GM19043 (cell line): ENCODE data around the gene COL2A1.

Experiments used
- ATAC-seq: cut with Tn5 transposase; IDR thresholded peaks from one replicate; pipeline ENCODE4 v1.9.1; 2021; ENCODE audit warnings: low read depth; ENCODE audit not compliant: unreplicated experiment

Gene COL2A1

DNA sequence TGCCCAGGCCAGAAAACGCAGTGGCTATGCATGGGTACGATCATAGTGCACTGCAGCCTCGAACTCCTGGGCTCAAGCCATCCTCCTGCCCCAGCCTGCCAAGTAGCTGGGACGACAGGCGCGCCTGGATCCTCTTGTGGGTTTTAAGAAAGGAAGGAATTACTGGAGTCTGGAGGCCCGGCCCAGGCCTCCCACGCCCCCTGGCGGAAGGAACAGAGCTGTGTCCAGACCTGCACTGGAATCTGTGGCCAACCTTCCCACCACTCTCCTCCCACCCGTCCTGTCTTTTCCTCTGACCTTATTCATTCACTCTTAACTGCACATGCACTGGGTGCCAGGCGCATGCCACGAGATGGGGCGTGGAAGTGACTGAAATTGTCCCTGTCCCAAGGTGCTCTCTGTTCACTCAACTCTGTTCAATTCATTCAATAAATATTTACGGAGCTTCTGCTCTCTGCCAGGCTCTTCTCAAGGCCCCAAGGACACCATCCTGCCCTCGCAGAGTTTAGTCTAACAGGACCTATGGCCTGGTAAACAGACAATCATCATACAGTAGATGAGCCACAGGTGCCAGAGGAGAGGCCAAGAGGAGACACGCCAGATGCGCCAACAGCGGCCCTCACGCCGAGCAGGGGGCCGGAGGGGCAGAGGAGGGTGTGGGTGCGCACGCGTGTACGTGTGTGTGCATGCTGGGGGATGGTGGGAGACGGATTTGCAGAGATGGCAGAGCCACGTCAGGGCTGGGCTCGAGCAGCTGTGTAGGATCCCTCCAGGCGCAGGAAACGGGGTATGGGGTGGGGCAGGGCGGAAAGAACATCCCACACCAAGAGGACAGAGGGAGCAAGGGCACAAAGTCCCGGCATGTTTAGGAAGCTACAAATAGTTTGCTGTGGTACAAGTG lies 54.6 kb downstream of the COL2A1 start:
- no peak for ATAC-seq

DNA sequence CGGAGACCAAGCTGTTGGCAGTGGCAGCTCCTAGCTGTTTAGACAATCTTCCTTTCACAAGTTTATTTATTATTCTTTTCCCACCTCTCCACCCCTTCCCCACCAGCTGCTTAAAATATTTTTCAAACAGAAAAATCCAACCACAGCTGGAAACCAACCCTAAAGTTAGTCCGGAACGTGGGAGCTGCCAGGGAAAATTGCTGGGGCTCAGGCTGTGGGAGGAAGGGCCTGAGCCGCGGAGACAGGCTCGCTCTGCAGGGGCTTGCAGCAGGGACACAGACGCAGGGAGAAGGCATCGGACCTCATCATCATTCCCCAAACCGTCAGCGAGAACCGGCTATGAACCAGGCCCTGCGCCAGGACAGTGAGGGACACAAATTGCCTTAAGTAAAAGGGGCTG lies 56.9 kb downstream of the COL2A1 start:
- no peak for ATAC-seq

DNA sequence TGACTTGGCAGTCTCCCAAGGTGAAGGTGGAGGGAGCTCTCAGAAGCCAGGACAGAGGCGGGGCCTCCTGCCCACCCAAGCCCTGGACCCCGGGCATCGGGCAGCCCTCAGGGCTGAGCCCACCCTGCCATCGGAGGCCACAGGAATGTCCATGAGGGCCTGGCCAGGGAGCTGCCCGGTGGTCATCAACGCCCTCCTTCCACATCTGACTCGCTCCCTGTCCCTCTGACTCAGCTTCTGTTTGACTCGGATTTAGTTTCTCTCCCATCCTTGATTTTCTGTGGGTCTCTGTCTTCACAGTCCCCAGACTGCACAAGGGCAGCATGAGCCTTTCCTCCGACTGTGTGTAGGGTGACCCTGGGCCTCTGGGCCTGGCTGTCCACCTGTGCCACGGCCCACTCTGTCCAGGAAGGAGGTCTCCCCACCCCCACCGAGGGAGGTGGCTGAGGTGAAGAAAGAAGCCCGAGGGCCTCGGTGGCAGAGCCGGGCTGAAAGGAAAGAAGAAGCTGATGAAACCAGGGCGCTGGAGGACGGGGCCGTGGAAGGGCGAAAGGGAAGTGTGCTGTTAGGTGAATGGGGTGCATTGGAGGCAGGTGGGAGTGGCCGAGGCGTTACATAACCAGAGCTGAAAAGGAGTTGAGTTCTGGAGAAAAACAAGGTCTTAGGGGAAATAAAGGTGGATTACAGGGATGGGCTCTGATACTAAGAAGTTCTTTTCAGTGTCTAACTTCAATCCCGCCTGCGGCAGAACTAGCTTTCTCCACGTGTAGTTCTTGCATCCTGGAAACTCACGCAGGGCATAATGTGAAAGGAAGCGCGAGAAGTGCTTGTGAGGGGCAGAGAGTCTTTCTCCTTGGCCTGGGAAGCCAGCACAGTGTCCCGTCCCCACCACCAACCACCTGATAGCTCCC lies 57.6 kb downstream of the COL2A1 start:
- ATAC-seq = no peak

DNA sequence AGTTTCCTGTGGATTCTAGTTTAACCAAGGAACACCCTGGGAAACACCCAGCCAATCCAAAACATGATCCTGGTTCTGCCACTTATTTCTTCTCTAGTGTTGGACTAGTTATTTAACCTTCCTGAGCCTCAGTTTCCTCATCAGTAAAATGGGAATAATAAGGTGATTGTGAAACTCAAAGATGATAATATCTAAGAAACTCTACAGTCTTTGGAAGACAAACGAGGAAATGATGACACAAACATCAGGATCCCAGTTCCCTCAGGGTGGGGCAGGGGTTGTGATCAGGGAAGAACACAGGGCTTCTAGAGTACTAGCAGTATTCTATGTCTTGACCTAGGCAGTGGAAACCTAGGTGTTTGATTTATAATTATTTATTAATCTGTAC lies 58.9 kb downstream of the COL2A1 start:
- ATAC-seq = no peak

DNA sequence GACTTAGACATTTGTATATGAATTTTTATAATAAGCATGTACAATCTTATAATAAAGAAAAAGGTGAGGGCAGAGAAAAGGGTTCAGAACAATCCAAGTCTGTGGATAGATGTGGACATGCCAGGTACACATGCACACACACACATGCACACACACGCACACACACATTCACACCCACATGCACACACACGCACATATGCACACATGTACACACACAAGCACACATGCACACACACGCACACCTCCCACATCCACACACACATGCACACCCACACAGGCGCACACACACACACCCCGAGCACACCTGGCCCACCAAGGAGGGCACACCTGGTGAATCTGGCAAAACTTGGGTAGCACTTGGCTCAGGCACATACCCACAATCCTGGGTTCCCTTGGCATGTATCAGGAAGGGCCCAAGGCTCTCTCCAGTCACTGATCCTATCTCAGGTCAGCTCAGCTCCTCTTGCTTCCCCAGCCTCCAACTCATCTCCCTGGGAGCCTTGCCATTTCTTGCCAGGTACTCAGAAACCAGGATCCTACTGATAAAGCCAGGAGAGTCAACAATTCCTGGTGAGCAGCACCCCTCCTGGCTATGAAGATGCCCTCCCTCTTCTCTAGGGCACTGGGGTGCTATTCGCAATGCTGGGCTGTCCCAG lies 59.5 kb downstream of the COL2A1 start:
- no peak for ATAC-seq

DNA sequence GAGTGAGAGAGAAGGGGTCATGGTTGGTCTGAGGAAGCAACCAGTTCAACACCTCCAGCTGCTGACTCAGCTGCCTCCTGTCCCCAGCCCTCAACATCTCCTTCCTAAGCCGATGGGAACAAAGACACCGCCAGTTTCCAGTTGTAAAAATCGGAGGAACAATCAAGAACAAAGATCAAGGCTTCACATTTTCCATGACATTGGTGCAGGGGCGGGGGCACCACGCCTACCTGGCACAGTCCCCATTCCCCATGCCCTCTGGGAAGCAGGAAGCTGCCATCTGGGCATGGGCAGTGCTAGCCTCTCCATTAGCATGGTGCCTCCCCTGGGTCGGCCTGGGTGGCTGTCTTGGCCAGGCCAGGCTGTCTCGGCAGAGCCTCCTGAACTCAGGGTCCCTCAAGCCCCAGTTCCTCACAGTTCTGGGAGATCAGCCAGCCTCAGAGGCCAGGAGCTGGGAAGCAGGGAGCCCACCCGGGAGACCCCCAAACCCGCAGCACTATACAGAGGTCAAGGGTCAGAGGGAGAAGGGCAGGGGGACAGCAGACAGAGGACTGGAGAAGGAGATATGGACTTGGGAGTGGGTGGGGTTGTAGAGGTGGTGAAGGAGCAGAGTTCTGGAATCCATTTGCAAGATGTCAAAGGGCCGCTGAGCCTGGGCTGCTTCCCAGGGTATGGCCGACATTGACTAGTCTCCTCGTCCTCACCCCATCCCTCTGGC lies 60.5 kb downstream of the COL2A1 start:
- ATAC-seq = no peak

DNA sequence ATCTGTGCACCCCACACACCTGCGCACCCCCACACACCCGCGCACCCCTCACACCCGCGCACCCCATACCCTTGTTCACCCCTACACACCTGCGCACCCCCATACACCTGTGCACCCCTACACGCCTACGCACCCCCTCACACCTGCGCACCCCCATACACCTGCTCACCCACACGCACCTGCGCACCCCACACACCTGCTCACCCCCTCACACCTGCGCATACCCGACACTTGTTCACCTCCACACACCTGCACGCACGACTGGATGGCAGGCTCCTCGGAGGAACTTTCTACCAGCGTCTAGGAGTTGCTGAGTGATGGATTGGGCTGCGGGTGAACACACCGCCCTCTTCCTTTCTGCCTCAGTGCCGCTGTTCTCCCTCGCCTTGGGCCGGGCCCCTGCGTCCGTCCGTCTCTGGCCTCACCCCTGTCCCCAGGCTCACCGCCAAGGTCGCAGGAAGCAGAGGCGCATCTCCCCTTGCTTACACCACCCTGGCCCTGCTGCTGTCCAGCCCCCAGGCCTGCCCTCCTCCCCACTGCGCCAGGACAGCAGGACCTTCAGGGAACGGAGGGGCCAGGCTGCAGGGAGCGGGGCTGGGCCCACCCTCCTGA lies 61.6 kb downstream of the COL2A1 start:
- no peak for ATAC-seq

DNA sequence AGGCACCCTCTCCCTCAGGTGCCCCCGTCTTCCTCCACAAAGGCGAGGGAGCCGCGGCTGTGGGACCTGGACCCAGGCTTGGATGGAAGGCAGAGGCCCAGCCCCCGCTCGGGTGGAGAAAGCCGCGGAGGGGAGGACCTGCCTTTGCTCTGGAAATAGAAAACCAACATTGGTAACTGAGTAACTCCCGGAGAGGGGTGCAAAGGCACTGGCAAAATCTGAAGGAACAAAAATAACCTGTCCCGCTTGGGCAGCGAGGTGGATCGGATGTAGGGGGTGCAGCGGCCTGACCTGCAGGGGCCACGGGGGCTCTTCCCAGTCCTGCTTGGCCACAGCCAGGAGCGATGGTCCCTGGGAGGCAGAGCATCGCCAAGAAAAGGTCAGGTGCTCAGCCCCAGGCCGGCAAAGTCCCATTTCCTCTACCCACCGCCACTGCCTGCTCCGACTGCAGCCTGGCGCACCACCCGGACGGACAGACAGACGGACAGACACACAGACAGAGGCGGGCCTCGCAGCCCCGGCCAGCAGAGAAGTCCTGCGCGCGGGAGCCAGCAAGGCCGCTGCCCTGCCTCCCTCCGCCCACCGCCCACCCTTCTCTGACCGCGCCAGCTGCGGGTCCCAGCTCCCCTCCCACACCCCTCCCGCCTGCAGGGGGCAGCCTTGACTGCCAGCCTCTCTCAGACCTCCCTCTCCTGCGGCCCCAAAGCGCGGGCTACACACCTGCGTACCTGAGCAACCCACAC lies 62.2 kb downstream of the COL2A1 start:
- no peak for ATAC-seq

DNA sequence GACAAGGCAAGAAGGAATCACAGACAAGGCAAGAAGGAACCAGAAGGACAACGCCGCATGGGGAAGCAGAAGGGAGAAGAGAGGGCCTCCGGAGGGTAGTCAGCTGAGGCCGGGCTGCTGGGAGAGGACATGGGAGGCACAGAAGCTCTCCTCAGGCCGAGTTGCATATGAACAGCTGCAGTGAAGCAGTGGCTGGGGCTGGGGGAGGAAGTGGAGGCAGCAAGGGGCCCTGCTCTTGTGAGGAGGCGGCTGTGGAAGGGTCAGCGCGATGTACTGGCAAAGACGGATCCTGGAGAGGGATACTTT lies 62.8 kb downstream of the COL2A1 start:
- ATAC-seq = no peak

DNA sequence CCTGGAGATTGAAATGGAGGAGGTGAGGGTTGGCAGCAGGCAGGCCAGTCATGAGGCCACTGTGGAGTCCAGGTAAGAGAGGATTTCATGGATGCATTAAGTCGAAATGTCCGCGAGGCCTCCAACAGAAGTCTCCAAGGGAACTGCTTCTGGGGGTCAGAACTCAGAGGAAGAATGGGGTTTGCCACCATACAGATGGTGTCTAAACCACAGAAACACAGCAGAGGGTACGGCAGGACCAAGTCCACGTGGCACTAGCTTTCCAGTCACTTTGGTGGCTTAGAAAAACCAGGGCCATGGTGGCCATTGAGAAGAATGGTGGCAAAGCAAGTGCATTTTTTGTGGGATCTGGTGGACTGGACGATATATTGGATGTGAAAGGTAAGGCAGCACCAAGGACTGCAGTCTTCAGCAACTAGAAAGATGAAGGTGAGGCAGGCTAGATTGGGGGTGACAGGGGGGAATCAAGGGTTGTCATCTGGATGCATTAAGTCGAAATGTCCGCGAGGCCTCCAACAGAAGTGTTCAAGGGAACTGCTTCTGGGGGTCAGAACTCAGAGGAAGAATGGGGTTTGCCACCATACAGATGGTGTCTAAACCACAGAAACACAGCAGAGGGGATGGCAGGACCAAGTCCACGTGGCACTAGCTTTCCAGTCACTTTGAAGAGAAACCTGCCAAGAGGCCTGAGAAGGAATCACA lies 63.4 kb downstream of the COL2A1 start:
- ATAC-seq = no peak

DNA sequence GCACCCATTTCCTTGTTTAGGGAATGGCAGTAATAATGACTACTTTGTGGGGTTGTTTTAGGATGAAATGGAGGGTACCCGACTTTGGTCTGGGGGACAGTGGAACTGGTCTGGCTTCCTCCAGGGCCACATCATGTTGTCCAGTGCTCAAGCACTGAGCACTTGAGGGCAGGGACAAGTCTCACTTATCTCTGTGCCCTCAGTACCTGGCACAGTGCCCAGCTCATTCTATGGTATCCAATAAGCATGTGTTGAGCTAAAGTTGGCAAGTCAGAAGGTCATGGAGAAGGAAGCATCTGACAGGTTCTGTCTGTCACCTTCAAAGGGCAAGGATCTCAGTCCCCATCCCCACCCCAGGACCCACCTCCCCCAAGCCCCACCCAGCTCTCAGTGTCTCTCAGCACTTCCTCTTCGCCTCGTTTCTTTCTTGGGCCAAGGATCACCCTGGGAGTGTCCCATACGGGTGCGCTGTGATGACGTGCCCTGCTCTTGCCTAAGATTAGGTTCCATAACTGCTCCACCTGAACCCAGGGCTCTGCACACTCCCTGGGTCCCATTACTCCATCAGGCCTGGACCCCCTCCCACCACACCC lies 65.2 kb downstream of the COL2A1 start:
- ATAC-seq = no peak

DNA sequence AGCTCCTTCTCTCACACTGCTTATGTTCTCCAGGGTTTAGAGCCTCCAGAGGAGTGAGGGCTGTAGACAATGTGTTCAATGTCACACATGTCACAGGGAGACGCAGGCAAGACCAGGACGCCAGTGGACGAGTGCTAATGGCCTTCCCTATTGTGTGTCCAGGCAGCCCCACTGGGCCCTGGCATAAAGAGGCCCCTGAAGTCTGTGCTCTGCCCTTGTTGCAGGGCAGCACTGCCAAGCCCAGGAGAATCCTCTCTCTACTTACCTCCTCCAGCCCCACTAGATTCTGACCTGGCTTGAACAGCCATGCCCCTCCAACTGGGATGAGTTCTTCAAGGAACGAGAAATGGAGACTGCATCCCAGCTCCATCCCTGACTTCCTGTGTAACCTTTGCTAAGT lies 65.7 kb downstream of the COL2A1 start:
- no peak for ATAC-seq

DNA sequence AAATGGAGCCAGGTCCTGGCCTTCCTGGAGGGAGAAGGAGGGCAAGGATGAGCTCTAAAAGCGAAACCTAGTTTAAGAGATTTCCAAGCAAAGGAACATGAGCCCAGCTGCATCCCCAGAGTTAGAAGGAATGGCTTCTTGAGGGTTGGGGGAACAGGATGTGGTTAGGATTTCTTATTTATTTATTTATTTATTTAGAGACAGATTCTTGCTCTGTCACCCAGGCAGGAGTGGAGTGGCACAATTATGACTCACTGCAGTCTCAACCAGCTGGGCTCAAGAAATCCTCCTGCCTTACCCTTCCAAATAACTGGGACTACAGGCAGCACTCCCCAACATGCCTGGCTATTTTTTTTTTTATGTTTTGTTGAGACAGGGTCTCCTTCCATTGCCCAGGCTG lies 66.2 kb downstream of the COL2A1 start:
- no peak for ATAC-seq

DNA sequence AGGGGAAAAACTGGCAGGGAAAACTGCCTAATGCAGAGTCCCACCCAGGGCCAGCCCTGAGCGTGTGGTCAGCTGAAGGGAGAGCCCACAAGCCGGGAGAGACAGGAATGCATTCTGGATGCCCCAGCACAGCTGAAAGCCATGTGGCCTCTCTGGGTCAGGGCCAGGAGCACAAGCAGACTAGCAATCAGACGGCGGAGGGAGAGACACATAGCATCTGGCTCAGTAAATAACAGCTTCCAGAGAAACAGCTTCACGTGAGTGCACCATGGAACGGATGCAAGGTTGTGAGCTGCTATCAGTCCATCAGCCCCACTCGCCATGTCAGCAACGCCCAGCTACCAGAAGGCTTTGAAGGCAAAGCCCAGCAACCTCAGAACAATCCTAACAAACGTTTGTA lies 69.1 kb downstream of the COL2A1 start:
- no peak for ATAC-seq

DNA sequence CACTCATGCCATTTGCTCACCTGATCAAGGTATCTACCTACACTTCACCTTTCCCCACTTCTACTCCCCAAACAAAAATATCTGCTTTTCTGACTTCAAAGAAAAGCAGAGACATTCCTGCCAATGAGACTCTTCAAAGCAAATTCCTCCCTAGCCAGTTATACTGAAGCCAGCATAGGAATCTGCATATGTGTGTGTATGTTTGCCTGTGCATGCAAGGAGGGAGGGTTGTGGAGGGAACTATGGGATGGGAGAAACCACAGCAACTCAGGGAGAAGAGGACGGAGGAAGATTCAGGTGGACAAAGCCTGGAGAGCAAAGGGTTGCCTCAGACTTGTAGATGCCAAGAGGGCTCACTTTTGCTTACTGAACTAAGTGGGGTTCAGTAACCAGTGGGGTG lies 73.1 kb downstream of the COL2A1 start:
- ATAC-seq = no peak

DNA sequence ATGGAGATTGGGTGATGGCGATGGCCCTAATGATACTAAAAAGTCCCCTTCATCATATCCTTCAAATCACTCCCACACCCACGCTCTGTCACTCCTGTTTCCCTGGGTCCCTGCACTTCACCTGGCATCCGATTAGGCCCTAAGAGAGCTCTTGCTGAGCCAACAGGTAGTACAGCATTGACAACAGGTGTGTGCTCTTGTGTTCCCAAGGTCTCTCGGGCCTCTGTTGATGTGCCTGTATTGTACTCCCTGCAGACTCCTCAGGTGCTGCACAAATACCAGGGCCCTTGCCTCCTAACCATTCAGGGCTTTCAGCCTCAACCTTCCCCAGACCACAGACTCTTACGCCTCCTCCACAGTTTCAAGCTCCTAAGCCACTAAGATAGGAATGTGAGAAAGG lies 73.6 kb downstream of the COL2A1 start:
- ATAC-seq = no peak

DNA sequence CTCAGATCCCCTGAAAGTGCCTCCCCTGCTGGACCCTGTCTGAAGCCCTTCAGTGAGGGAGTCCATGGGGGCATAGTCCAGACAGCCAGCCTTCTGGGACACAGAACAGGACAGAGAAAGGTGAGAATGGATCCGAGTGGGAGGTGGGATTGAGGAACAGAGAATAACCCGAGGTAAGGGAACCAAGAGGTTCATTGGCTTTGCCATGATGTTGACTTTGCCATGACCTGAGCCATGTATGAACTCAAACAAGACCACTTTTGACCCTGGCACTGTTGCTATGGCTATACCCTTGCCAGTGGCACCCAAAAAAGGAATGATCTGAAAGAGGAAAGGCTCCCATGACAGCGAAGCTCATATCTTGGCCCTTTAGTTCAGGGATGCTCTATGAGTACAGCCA lies 76.9 kb downstream of the COL2A1 start:
- no peak for ATAC-seq
